B cell (primary cell): ENCODE results near the gene ENO2.

ENCODE experiments used
- CTCF ChIP-seq: fragments of 200-600 bp; IDR thresholded peaks from one replicate; pipeline ENCODE4 v1.8.0; 2022; ENCODE audit warnings: antibody characterized with exemption, mild to moderate bottlenecking
- EZH2 ChIP-seq: IDR thresholded peaks from 2 replicates; pipeline ENCODE4 v1.6.1; 2012; ENCODE audit warnings: borderline replicate concordance, low read depth, mild to moderate bottlenecking, moderate library complexity, low read length; ENCODE audit not compliant: insufficient read depth, poor library complexity, severe bottlenecking

- TF ChIP-seq EZH2 (no peak), CTCF (no peak)
Observed at GRCh38 chr12:6959805-6960592, 45.6 kb downstream of the ENO2 start.
